ENCODE measurements around the gene ITGA3. TPM values are rescaled to one million over a fixed set of nuclear protein-coding genes. Genes with fewer than 3 reads are reported as not detected.

The ITGA3 gene
- total RNA-seq, 5 donors from 2014 or later (not counting 1 experiment from before 2014, with no cell fraction given), result 8.5 to 20.0 (median 14.8) TPM

DNA sequence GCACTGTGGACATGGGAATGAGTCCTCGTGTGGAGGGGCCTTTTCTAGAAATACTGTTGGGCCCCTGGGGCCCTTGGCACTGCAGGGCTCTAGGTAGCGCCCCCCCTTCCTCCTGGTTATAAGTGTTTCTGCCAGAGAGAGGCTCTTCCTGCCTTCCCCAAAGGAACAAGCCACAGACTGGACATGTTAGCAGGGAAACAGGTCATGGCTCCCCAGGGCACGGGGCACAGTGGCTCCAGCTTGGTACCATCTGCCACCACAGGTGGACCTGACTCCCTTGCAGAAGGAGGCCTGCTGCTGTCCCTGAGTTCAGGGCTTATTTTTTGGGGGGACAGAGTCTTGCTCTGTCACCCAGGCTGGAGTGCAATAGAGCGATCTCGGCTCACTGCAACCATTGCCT, 48.0 kb downstream of the ITGA3 start:
- Mint-ChIP-seq H3K36me3 (peaks cover 27% of the 10 kb centered on the region), H3K27me3 (no peaks in the 10 kb centered on the region), H3K9me3 (no peaks in the 10 kb centered on the region), H3K4me1 (peaks cover 7 to 9% (median 7%) of the 10 kb centered on the region in 3 donors), H3K4me3 (no peak overlapping the region), H3K27ac (no peak overlapping the region)
- CTCF ChIA-PET, result interaction anchor here in 1 of 2 donors (1.6 kb wide), 1 partner anchor 10 kb away, joined by 6 read pairs; no protein-coding TSS in a partner anchor
- Histone ChIP-seq H3K4me1 (ENCODE audit: control insufficient read depth in 1 of 2, extremely low read depth in 1 of 2, insufficient read depth in 2 of 2, low read length in 2 of 2) (peaks cover 0 to 10% of the 10 kb centered on the region in 2 experiments), H3K36me3 (ENCODE audit: control insufficient read depth in 2 of 2, extremely low read depth in 1 of 2, insufficient read depth in 1 of 2, low read length in 1 of 2) (peaks cover 17 to 54% of the 10 kb centered on the region in 2 donors), H3K4me3 (ENCODE audit: control insufficient read depth in 1 of 2, extremely low read depth in 1 of 2, low read length in 1 of 2) (no peak overlapping the region), H3K27me3 (replicated peaks in 1 of 2; ENCODE audit: control insufficient read depth in 2 of 2, extremely low read depth in 1 of 2, insufficient read depth in 2 of 2, low read length in 1 of 2) (no peaks in the 10 kb centered on the region), H3K27ac (ENCODE audit: low read length) (no peak overlapping the region), H3K9me3 (no peaks in the 10 kb centered on the region)
- POLR2A ChIA-PET, result no interaction called here
- DNase-seq (no peak), ATAC-seq (replicated peaks in 1 of 4) (no peak)
- 84% methylated on average over 4 of the region's 5 CpGs for WGBS (ENCODE audit: insufficient coverage)

DNA sequence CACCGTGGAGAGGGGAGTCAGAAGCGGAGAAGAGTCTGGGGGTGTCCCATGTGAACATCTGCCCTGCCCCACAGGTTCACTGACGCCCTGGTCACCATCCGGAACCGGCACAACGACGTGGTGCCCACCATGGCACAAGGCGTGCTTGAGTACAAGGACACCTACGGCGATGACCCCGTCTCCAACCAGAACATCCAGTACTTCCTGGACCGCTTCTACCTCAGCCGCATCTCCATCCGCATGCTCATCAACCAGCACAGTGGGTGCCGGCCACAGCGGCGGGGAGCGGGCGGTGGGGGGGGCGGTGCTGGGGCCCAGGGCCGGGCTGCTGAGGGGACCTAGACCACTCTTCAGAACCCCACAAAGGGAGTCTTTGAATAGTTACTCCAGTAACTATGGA, 49.9 kb downstream of the ITGA3 start:
- Mint-ChIP-seq H3K27me3 (no peaks in the 10 kb centered on the region), H3K36me3 (peaks cover 14% of the 10 kb centered on the region), H3K4me1 (no peaks in the 10 kb centered on the region), H3K9me3 (no peaks in the 10 kb centered on the region), H3K27ac (no peak overlapping the region), H3K4me3 (no peak overlapping the region)
- H3K36me3 ChIP-seq (ENCODE audit: control insufficient read depth in 2 of 2, extremely low read depth in 1 of 2, insufficient read depth in 1 of 2, low read length in 1 of 2), result peaks cover 10 to 48% of the 10 kb centered on the region in 2 donors
- no peak for DNase-seq
- H3K4me1 ChIP-seq (ENCODE audit: control insufficient read depth in 1 of 2, extremely low read depth in 1 of 2, insufficient read depth in 2 of 2, low read length in 2 of 2), result peaks cover 0 to 5% of the 10 kb centered on the region in 2 experiments
- ChIA-PET POLR2A (interaction anchor here in 1 of 2 donors (0.6 kb wide), 1 partner anchor 10 kb away, joined by 3 read pairs; no protein-coding TSS in a partner anchor), CTCF (no interaction called here)
- H3K4me3 ChIP-seq (ENCODE audit: control insufficient read depth in 1 of 2, extremely low read depth in 1 of 2, low read length in 1 of 2), result no peak overlapping the region
- no peak overlapping the region for H3K27ac ChIP-seq (ENCODE audit: low read length)
- no peaks in the 10 kb centered on the region for H3K27me3 ChIP-seq (replicated peaks in 1 of 2; ENCODE audit: control insufficient read depth in 2 of 2, extremely low read depth in 1 of 2, insufficient read depth in 2 of 2, low read length in 1 of 2)
- 98% methylated on average over 11 of the region's 21 CpGs for WGBS (ENCODE audit: insufficient coverage)
- no peak for ATAC-seq (replicated peaks in 1 of 4)
- no peaks in the 10 kb centered on the region for H3K9me3 ChIP-seq

DNA sequence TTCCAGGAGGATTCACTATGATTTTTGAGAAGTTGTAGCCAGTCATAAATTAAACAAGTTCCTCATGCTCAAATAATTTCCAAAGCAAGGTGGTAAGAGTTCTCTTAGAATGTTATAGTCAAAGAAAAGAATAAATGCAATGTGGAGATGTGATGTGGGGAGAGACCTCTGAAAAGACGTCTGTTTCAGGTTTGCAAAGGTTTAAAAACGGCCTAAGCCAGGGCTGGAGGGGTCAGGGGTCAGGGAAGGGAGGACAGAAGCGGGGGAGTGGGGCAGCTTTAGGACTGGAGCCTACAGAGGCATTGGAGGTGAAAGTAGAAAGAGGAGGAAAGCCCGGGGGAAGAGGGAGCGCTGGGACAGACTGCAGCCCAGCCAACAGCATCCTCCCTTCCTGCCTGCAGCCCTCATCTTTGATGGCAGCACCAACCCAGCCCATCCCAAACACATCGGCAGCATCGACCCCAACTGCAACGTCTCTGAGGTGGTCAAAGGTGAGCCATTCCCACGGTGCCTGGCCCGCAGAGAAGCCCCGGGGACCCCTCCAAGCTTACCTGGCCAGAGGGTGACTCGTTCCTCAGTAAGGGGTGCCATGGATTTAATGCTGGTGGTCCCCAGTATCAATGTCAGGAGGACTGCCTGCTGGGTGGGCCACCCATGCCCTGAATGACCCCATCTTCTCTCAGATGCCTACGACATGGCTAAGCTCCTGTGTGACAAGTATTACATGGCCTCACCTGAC, 50.7 kb downstream of the ITGA3 start:
- no peak overlapping the region for H3K4me3 Mint-ChIP-seq
- H3K4me1 ChIP-seq (ENCODE audit: control insufficient read depth in 1 of 2, extremely low read depth in 1 of 2, insufficient read depth in 2 of 2, low read length in 2 of 2), result peaks cover 0 to 2% of the 10 kb centered on the region in 2 experiments
- DNase-seq, result no peak
- ChIA-PET POLR2A (no interaction called here), CTCF (no interaction called here)
- peaks cover 14% of the 10 kb centered on the region for H3K36me3 Mint-ChIP-seq
- no peak for ATAC-seq (replicated peaks in 1 of 4)
- H3K27ac ChIP-seq (ENCODE audit: low read length), result no peak overlapping the region
- peaks cover 10 to 45% of the 10 kb centered on the region in 2 donors for H3K36me3 ChIP-seq (ENCODE audit: control insufficient read depth in 2 of 2, extremely low read depth in 1 of 2, insufficient read depth in 1 of 2, low read length in 1 of 2)
- no peaks in the 10 kb centered on the region for H3K4me1 Mint-ChIP-seq
- H3K27me3 ChIP-seq (replicated peaks in 1 of 2; ENCODE audit: control insufficient read depth in 2 of 2, extremely low read depth in 1 of 2, insufficient read depth in 2 of 2, low read length in 1 of 2), result no peaks in the 10 kb centered on the region
- no peaks in the 10 kb centered on the region for H3K27me3 Mint-ChIP-seq
- no peaks in the 10 kb centered on the region for H3K9me3 ChIP-seq
- WGBS (ENCODE audit: insufficient coverage), result 74% methylated on average over 11 of the region's 13 CpGs
- no peak overlapping the region for H3K4me3 ChIP-seq (ENCODE audit: control insufficient read depth in 1 of 2, extremely low read depth in 1 of 2, low read length in 1 of 2)
- H3K9me3 Mint-ChIP-seq, result no peaks in the 10 kb centered on the region
- H3K27ac Mint-ChIP-seq, result no peak overlapping the region

DNA sequence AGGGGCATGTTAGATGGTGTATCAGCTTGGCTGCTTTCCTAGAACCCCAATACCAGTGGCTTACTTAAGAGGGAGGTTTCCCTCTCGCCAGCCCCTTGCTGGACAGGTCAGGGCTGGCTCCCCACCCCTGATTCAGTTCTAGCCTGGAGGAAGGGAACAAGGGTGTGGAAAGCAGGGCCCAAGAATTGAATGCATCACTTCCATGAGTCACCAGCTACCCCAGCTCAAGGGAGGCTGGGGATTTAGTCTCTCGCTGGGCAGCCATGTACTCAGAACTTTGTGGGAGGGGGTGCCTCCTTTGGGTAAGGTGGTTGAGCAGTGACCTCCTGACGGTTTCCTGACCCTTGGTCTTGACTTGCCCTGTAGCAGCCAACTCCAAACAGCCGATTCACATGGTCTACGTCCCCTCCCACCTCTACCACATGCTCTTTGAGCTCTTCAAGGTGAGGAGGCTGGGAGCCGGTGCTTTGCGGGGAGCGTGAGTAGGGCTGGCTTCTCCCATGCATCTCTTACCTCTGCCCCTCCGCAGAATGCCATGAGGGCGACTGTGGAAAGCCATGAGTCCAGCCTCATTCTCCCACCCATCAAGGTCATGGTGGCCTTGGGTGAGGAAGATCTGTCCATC, 52.0 kb downstream of the ITGA3 start:
- CTCF ChIA-PET, result no interaction called here
- no peaks in the 10 kb centered on the region for H3K9me3 ChIP-seq
- H3K36me3 ChIP-seq (ENCODE audit: control insufficient read depth in 2 of 2, extremely low read depth in 1 of 2, insufficient read depth in 1 of 2, low read length in 1 of 2), result peaks cover 10 to 42% of the 10 kb centered on the region in 2 donors
- Mint-ChIP-seq H3K27ac (no peak overlapping the region), H3K9me3 (no peaks in the 10 kb centered on the region), H3K4me1 (no peaks in the 10 kb centered on the region), H3K27me3 (no peaks in the 10 kb centered on the region), H3K4me3 (no peak overlapping the region), H3K36me3 (peaks cover 14% of the 10 kb centered on the region)
- H3K4me1 ChIP-seq (ENCODE audit: control insufficient read depth in 1 of 2, extremely low read depth in 1 of 2, insufficient read depth in 2 of 2, low read length in 2 of 2), result peaks cover 0 to 2% of the 10 kb centered on the region in 2 experiments
- ATAC-seq (replicated peaks in 1 of 4) (no peak), DNase-seq (no peak)
- POLR2A ChIA-PET, result no interaction called here
- H3K4me3 ChIP-seq (ENCODE audit: control insufficient read depth in 1 of 2, extremely low read depth in 1 of 2, low read length in 1 of 2), result no peak overlapping the region
- no peaks in the 10 kb centered on the region for H3K27me3 ChIP-seq (replicated peaks in 1 of 2; ENCODE audit: control insufficient read depth in 2 of 2, extremely low read depth in 1 of 2, insufficient read depth in 2 of 2, low read length in 1 of 2)
- H3K27ac ChIP-seq (ENCODE audit: low read length), result no peak overlapping the region
- 100% methylated on average over 1 of the region's 10 CpGs for WGBS (ENCODE audit: insufficient coverage)

DNA sequence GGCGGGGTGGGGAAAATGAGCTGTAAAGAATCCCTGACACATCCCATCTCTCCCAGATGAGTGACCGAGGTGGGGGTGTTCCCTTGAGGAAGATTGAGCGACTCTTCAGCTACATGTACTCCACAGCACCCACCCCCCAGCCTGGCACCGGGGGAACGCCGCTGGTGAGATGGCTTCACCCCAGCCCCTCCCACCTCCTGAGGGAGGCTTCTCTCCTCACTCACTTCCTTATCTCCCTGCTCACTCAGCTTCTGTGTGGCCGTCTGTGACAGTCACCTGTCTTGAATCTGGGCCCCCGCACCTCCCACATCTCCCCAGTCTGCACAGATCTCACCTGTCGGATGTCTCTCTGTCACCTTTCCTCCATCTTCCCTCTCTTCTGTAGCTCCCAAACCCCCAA, 52.6 kb downstream of the ITGA3 start:
- H3K36me3 ChIP-seq (ENCODE audit: control insufficient read depth in 2 of 2, extremely low read depth in 1 of 2, insufficient read depth in 1 of 2, low read length in 1 of 2), result peaks cover 10 to 39% of the 10 kb centered on the region in 2 donors

DNA sequence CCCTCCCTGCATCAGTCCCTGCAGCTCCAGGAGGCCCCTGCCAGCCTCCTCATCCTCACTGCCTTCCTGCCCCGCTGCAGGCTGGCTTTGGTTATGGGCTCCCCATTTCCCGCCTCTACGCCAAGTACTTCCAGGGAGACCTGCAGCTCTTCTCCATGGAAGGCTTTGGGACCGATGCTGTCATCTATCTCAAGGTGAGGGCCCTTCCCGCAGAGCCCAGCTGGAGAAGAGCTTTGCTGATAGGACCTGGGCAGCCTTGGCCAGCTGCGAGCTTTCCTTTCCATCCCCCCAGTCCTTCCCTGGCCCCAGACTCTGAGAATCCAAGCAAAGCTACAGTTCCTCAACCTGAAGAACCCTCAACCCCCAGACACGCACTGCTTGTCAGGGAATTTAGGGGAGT, 53.3 kb downstream of the ITGA3 start:
- H3K4me3 ChIP-seq (ENCODE audit: control insufficient read depth in 1 of 2, extremely low read depth in 1 of 2, low read length in 1 of 2), result no peak overlapping the region
- H3K27me3 ChIP-seq (replicated peaks in 1 of 2; ENCODE audit: control insufficient read depth in 2 of 2, extremely low read depth in 1 of 2, insufficient read depth in 2 of 2, low read length in 1 of 2), result peaks cover 0 to 8% of the 10 kb centered on the region in 2 experiments
- H3K36me3 ChIP-seq (ENCODE audit: control insufficient read depth in 2 of 2, extremely low read depth in 1 of 2, insufficient read depth in 1 of 2, low read length in 1 of 2), result peaks cover 10 to 39% of the 10 kb centered on the region in 2 donors
- Mint-ChIP-seq H3K27me3 (peaks cover 0 to 2% of the 10 kb centered on the region in 2 donors), H3K36me3 (peaks cover 14% of the 10 kb centered on the region), H3K9me3 (no peaks in the 10 kb centered on the region), H3K27ac (no peak overlapping the region), H3K4me1 (no peaks in the 10 kb centered on the region), H3K4me3 (no peak overlapping the region)
- ATAC-seq (replicated peaks in 1 of 4) (no peak), DNase-seq (no peak)
- ChIA-PET POLR2A (no interaction called here), CTCF (no interaction called here)
- no peaks in the 10 kb centered on the region for H3K9me3 ChIP-seq
- no peak overlapping the region for H3K27ac ChIP-seq (ENCODE audit: low read length)
- H3K4me1 ChIP-seq (ENCODE audit: control insufficient read depth in 1 of 2, extremely low read depth in 1 of 2, insufficient read depth in 2 of 2, low read length in 2 of 2), result peaks cover 0 to 2% of the 10 kb centered on the region in 2 experiments
- WGBS (ENCODE audit: insufficient coverage), result 100% methylated on average over 5 of the region's 7 CpGs

More for the DNA sequence above, 52.6 kb downstream of the ITGA3 start:
- H3K27ac ChIP-seq (ENCODE audit: low read length), result no peak overlapping the region
- H3K36me3 Mint-ChIP-seq, result peaks cover 14% of the 10 kb centered on the region
- ATAC-seq (replicated peaks in 1 of 4) (no peak), DNase-seq (no peak)
- H3K9me3 Mint-ChIP-seq, result no peaks in the 10 kb centered on the region
- H3K9me3 ChIP-seq, result no peaks in the 10 kb centered on the region
- H3K4me1 Mint-ChIP-seq, result no peaks in the 10 kb centered on the region
- peaks cover 0 to 2% of the 10 kb centered on the region in 2 experiments for H3K4me1 ChIP-seq (ENCODE audit: control insufficient read depth in 1 of 2, extremely low read depth in 1 of 2, insufficient read depth in 2 of 2, low read length in 2 of 2)
- peaks cover 0 to 2% of the 10 kb centered on the region in 2 donors for H3K27me3 Mint-ChIP-seq
- 85% methylated on average over 3 of the region's 9 CpGs for WGBS (ENCODE audit: insufficient coverage)
- ChIA-PET CTCF (no interaction called here), POLR2A (no interaction called here)
- no peak overlapping the region for H3K4me3 Mint-ChIP-seq
- H3K27ac Mint-ChIP-seq, result no peak overlapping the region
- no peak overlapping the region for H3K4me3 ChIP-seq (ENCODE audit: control insufficient read depth in 1 of 2, extremely low read depth in 1 of 2, low read length in 1 of 2)
- peaks cover 0 to 1% of the 10 kb centered on the region in 2 experiments for H3K27me3 ChIP-seq (replicated peaks in 1 of 2; ENCODE audit: control insufficient read depth in 2 of 2, extremely low read depth in 1 of 2, insufficient read depth in 2 of 2, low read length in 1 of 2)

Data from T-cell (primary cell).